GM23338 (cell line): Measurements from ENCODE around the gene DPYD. TPM values are rescaled to one million over a fixed set of nuclear protein-coding genes. Genes with fewer than 3 reads are reported as not detected.

Experiments used
- ATAC-seq: fragments of 200-7000 bp; cut with Tn5 transposase; 3 replicates; pipeline ENCODE4 v1.9.1; 2020
- DNase-seq: peaks from one replicate; pipeline ENCODE4 v3.0.0-alpha.2; 2015; ENCODE audit warnings: low spot score
- H2AFZ ChIP-seq: fragments of 200-600 bp; sonication (generic); 2 replicates; pipeline ENCODE4 v1.8.0; 2016; ENCODE audit warnings: antibody characterized with exemption, mild to moderate bottlenecking, moderate library complexity
- H3F3A ChIP-seq: fragments of 200-600 bp; sonication (generic); replicated peaks from 2 replicates; pipeline ENCODE4 v1.8.0; 2017; ENCODE audit warnings: antibody characterized with exemption, mixed run types, low read depth
- H3K27ac ChIP-seq: fragments of 200-600 bp; sonication (generic); 2 replicates; pipeline ENCODE4 v1.6.1; 2016; ENCODE audit warnings: low read depth
- H3K27me3 ChIP-seq: fragments of 200-600 bp; sonication (generic); 2 replicates; pipeline ENCODE4 v1.8.0; 2016; ENCODE audit warnings: mild to moderate bottlenecking, mixed run types, moderate library complexity; ENCODE audit not compliant: insufficient read depth
- H3K36me3 ChIP-seq: fragments of 200-600 bp; sonication (generic); 2 replicates; pipeline ENCODE4 v1.8.0; 2016; ENCODE audit warnings: mild to moderate bottlenecking; ENCODE audit not compliant: insufficient read depth
- H3K4me1 ChIP-seq: fragments of 200-600 bp; sonication (generic); 2 replicates; pipeline ENCODE4 v1.8.0; 2016; ENCODE audit warnings: mild to moderate bottlenecking, moderate library complexity; ENCODE audit not compliant: insufficient read depth
- H3K4me2 ChIP-seq: fragments of 200-600 bp; sonication (generic); 2 replicates; pipeline ENCODE4 v1.7.1; 2017; ENCODE audit warnings: mixed run types
- H3K4me3 ChIP-seq: fragments of 200-600 bp; sonication (generic); 2 replicates; pipeline ENCODE4 v1.6.1; 2016; ENCODE audit warnings: mixed run types
- H3K79me2 ChIP-seq: fragments of 200-600 bp; sonication (generic); replicated peaks from 2 replicates; pipeline ENCODE4 v1.8.0; 2017; ENCODE audit warnings: mild to moderate bottlenecking; ENCODE audit not compliant: insufficient read depth
- H3K9me2 ChIP-seq: fragments of 200-600 bp; sonication (generic); 2 replicates; pipeline ENCODE4 v1.8.0; 2017; ENCODE audit not compliant: insufficient read depth
- H4K20me1 ChIP-seq: fragments of 200-600 bp; sonication (generic); replicated peaks from 2 replicates; pipeline ENCODE4 v1.8.0; 2017; ENCODE audit warnings: mild to moderate bottlenecking; ENCODE audit not compliant: insufficient read depth
- H3K27ac Mint-ChIP-seq: 2 replicates; pipeline ENCODE4 v1.8.0; 2020; ENCODE audit warnings: inconsistent platforms, mild to moderate bottlenecking, moderate library complexity, mixed read lengths
- H3K27me3 Mint-ChIP-seq: 3 replicates; pipeline ENCODE4 v1.8.0; 2022; ENCODE audit warnings: low read depth, mild to moderate bottlenecking, moderate library complexity, mixed read lengths, inconsistent platforms; ENCODE audit not compliant: insufficient read depth, poor library complexity
- H3K36me3 Mint-ChIP-seq: 3 replicates; pipeline ENCODE4 v1.8.0; 2021; ENCODE audit warnings: low read depth, mild to moderate bottlenecking, inconsistent platforms, moderate library complexity, mixed read lengths
- H3K4me1 Mint-ChIP-seq: 3 replicates; pipeline ENCODE4 v1.8.0; 2020; ENCODE audit warnings: mild to moderate bottlenecking, inconsistent platforms, mixed read lengths
- H3K4me3 Mint-ChIP-seq: 3 replicates; pipeline ENCODE4 v1.8.0; 2021; ENCODE audit warnings: moderate library complexity, mild to moderate bottlenecking, inconsistent platforms, mixed read lengths
- H3K9me3 Mint-ChIP-seq: 3 replicates; pipeline ENCODE4 v1.8.0; 2020; ENCODE audit warnings: moderate library complexity, mild to moderate bottlenecking, inconsistent platforms, mixed read lengths
- CREB1 ChIP-seq: fragments of 250-450 bp; sonication (Bioruptor Pico); IDR thresholded peaks from 2 replicates; pipeline ENCODE4 v1.5.0; 2020; ENCODE audit warnings: low read depth, mild to moderate bottlenecking, moderate library complexity
- EZH2phosphoT487 ChIP-seq: fragments of 200-600 bp; sonication (generic); IDR thresholded peaks from one replicate; pipeline ENCODE4 v1.8.1; 2018; ENCODE audit warnings: antibody characterized with exemption; ENCODE audit not compliant: unreplicated experiment
- JUNB ChIP-seq: IDR thresholded peaks from one replicate; pipeline ENCODE4 v1.6.1; 2016; ENCODE audit warnings: antibody characterized with exemption; ENCODE audit not compliant: unreplicated experiment
- NANOG ChIP-seq: IDR thresholded peaks from 2 replicates; pipeline ENCODE4 v1.6.1; 2016; ENCODE audit warnings: antibody characterized with exemption, borderline replicate concordance
- POLR2AphosphoS5 ChIP-seq: IDR thresholded peaks from 2 replicates; pipeline ENCODE4 v1.6.1; 2016; ENCODE audit warnings: antibody characterized with exemption, low read depth
- STAT1 ChIP-seq: IDR thresholded peaks from one replicate; pipeline ENCODE4 v1.6.1; 2016; ENCODE audit warnings: antibody characterized with exemption; ENCODE audit not compliant: unreplicated experiment
- ZNF114 ChIP-seq: fragments of 250-450 bp; sonication (Bioruptor Pico); IDR thresholded peaks from 2 replicates; pipeline ENCODE4 v1.5.0; 2020; ENCODE audit warnings: mild to moderate bottlenecking, moderate library complexity
- ZNF331 ChIP-seq: fragments of 250-450 bp; sonication (Bioruptor Pico); IDR thresholded peaks from 2 replicates; pipeline ENCODE4 v1.5.0; 2020; ENCODE audit warnings: low read depth, mild to moderate bottlenecking, moderate library complexity
- polyA plus RNA-seq: library from polyadenylated mRNA; unstranded; fragments of >200 nt; fragmentation: Nextera tagmentation; extraction: Ambion mirVana; gene quantifications from 2 replicates; pipeline ENCODE4 v1.2.1, GENCODE V29; 2016
- total RNA-seq: library from RNA; depleted of rRNA; stranded (reverse); fragments of >200 nt; shearing (Covaris generic); gene quantifications from 2 replicates; pipeline ENCODE4 v1.2.3, GENCODE V29; 2014
- TF ChIP-seq, protein P1 (sequence below): IDR thresholded peaks from one replicate; pipeline ENCODE4 v1.6.1; 2018; ENCODE audit warnings: antibody characterized with exemption; ENCODE audit not compliant: unreplicated experiment
- TF ChIP-seq, protein P2 (sequence below): IDR thresholded peaks from 2 replicates; pipeline ENCODE4 v1.6.1; 2016; ENCODE audit warnings: antibody characterized with exemption
- TF ChIP-seq, protein P3 (sequence below): fragments of 250-450 bp; sonication (Bioruptor Pico); IDR thresholded peaks from 2 replicates; pipeline ENCODE4 v1.5.0; 2020; ENCODE audit warnings: mild to moderate bottlenecking, moderate library complexity

The DPYD gene
- total and polyA plus RNA-seq, 2 experiments from 2014 or later = 0.50 to 1.6 TPM

DNA sequence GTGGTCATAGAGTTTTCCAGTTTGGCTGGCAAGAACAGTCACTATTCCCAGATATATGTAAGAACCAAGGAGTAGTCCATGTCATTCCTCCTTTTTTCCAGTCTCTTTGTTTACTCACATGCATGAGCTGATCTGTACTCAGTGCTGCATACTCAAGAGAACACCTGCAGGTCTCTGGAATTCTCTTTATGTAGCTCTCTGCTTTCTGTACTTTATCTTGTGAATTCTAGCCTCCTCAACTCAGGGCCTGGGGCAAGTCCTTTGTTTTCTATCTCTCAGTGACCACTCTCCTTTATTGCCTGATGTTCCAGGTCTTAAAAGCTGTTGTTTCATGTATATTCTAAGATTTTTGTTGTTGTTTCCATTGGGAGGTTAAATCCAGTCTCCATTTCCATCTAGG lies 478.9 kb downstream of the DPYD start:
- Histone ChIP-seq H2AFZ (no peak overlapping the region), H3K27me3 (no peaks in the 10 kb centered on the region), H3K9me2 (no peaks in the 10 kb centered on the region), H3F3A (no peaks in the 10 kb centered on the region), H3K79me2 (no peaks in the 10 kb centered on the region), H3K27ac (no peak overlapping the region), H3K4me3 (no peak overlapping the region), H3K4me1 (no peaks in the 10 kb centered on the region), H3K4me2 (no peak overlapping the region), H3K36me3 (no peaks in the 10 kb centered on the region), H4K20me1 (no peaks in the 10 kb centered on the region)
- DNase-seq (peak; percentile 47), ATAC-seq (peak; percentile 89)
- Mint-ChIP-seq H3K27ac (no peak overlapping the region), H3K9me3 (no peaks in the 10 kb centered on the region), H3K4me1 (peaks cover 6% of the 10 kb centered on the region; the same call in 2 of the 3 replicates), H3K36me3 (no peaks in the 10 kb centered on the region), H3K27me3 (no peaks in the 10 kb centered on the region), H3K4me3 (no peak overlapping the region)
- TF ChIP-seq STAT1 (no peak), JUNB (no peak), NANOG (no peak), POLR2AphosphoS5 (no peak), CREB1 (no peak), ZNF114 (CRISPR knock-in tag) (no peak), ZNF331 (CRISPR knock-in tag) (no peak), EZH2phosphoT487 (no peak)
- TF ChIP-seq, protein P1, sequence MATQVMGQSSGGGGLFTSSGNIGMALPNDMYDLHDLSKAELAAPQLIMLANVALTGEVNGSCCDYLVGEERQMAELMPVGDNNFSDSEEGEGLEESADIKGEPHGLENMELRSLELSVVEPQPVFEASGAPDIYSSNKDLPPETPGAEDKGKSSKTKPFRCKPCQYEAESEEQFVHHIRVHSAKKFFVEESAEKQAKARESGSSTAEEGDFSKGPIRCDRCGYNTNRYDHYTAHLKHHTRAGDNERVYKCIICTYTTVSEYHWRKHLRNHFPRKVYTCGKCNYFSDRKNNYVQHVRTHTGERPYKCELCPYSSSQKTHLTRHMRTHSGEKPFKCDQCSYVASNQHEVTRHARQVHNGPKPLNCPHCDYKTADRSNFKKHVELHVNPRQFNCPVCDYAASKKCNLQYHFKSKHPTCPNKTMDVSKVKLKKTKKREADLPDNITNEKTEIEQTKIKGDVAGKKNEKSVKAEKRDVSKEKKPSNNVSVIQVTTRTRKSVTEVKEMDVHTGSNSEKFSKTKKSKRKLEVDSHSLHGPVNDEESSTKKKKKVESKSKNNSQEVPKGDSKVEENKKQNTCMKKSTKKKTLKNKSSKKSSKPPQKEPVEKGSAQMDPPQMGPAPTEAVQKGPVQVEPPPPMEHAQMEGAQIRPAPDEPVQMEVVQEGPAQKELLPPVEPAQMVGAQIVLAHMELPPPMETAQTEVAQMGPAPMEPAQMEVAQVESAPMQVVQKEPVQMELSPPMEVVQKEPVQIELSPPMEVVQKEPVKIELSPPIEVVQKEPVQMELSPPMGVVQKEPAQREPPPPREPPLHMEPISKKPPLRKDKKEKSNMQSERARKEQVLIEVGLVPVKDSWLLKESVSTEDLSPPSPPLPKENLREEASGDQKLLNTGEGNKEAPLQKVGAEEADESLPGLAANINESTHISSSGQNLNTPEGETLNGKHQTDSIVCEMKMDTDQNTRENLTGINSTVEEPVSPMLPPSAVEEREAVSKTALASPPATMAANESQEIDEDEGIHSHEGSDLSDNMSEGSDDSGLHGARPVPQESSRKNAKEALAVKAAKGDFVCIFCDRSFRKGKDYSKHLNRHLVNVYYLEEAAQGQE = no peak
- TF ChIP-seq, protein P2, sequence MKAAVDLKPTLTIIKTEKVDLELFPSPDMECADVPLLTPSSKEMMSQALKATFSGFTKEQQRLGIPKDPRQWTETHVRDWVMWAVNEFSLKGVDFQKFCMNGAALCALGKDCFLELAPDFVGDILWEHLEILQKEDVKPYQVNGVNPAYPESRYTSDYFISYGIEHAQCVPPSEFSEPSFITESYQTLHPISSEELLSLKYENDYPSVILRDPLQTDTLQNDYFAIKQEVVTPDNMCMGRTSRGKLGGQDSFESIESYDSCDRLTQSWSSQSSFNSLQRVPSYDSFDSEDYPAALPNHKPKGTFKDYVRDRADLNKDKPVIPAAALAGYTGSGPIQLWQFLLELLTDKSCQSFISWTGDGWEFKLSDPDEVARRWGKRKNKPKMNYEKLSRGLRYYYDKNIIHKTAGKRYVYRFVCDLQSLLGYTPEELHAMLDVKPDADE = no peak
- TF ChIP-seq, protein P3, sequence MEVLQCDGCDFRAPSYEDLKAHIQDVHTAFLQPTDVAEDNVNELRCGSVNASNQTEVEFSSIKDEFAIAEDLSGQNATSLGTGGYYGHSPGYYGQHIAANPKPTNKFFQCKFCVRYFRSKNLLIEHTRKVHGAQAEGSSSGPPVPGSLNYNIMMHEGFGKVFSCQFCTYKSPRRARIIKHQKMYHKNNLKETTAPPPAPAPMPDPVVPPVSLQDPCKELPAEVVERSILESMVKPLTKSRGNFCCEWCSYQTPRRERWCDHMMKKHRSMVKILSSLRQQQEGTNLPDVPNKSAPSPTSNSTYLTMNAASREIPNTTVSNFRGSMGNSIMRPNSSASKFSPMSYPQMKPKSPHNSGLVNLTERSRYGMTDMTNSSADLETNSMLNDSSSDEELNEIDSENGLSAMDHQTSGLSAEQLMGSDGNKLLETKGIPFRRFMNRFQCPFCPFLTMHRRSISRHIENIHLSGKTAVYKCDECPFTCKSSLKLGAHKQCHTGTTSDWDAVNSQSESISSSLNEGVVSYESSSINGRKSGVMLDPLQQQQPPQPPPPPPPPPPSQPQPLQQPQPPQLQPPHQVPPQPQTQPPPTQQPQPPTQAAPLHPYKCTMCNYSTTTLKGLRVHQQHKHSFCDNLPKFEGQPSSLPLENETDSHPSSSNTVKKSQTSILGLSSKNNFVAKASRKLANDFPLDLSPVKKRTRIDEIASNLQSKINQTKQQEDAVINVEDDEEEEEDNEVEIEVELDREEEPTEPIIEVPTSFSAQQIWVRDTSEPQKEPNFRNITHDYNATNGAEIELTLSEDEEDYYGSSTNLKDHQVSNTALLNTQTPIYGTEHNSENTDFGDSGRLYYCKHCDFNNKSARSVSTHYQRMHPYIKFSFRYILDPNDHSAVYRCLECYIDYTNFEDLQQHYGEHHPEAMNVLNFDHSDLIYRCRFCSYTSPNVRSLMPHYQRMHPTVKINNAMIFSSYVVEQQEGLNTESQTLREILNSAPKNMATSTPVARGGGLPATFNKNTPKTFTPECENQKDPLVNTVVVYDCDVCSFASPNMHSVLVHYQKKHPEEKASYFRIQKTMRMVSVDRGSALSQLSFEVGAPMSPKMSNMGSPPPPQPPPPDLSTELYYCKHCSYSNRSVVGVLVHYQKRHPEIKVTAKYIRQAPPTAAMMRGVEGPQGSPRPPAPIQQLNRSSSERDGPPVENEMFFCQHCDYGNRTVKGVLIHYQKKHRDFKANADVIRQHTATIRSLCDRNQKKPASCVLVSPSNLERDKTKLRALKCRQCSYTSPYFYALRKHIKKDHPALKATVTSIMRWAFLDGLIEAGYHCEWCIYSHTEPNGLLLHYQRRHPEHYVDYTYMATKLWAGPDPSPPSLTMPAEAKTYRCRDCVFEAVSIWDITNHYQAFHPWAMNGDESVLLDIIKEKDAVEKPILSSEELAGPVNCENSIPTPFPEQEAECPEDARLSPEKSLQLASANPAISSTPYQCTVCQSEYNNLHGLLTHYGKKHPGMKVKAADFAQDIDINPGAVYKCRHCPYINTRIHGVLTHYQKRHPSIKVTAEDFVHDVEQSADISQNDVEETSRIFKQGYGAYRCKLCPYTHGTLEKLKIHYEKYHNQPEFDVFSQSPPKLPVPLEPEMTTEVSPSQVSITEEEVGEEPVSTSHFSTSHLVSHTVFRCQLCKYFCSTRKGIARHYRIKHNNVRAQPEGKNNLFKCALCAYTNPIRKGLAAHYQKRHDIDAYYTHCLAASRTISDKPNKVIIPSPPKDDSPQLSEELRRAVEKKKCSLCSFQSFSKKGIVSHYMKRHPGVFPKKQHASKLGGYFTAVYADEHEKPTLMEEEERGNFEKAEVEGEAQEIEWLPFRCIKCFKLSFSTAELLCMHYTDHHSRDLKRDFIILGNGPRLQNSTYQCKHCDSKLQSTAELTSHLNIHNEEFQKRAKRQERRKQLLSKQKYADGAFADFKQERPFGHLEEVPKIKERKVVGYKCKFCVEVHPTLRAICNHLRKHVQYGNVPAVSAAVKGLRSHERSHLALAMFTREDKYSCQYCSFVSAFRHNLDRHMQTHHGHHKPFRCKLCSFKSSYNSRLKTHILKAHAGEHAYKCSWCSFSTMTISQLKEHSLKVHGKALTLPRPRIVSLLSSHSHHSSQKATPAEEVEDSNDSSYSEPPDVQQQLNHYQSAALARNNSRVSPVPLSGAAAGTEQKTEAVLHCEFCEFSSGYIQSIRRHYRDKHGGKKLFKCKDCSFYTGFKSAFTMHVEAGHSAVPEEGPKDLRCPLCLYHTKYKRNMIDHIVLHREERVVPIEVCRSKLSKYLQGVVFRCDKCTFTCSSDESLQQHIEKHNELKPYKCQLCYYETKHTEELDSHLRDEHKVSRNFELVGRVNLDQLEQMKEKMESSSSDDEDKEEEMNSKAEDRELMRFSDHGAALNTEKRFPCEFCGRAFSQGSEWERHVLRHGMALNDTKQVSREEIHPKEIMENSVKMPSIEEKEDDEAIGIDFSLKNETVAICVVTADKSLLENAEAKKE (CRISPR knock-in tag) = no peak
